Osteoblast (primary cell): ENCODE measurements around the gene RAB36. TPM values are rescaled to one million over a fixed set of nuclear protein-coding genes. Genes with fewer than 3 reads are reported as not detected.

Experiments used
- DNase-seq: peaks from one replicate; pipeline ENCODE4 v3.0.0; 2011; ENCODE audit warnings: low spot score, mixed read lengths; ENCODE audit not compliant: insufficient read length; ENCODE audit errors: missing footprints
- H2AFZ ChIP-seq: 2 replicates; pipeline ENCODE4 v1.6.0; 2011; ENCODE audit warnings: mild to moderate bottlenecking, low read length
- H3K27ac ChIP-seq: 2 replicates; pipeline ENCODE4 v1.5.1; 2011; ENCODE audit warnings: mild to moderate bottlenecking, low read depth, low read length, moderate library complexity
- H3K27me3 ChIP-seq: 2 replicates; pipeline ENCODE4 v1.6.0; 2012; ENCODE audit warnings: mild to moderate bottlenecking, control low read depth, inconsistent platforms, low read length, moderate library complexity; ENCODE audit not compliant: insufficient read depth
- H3K36me3 ChIP-seq: 2 replicates; pipeline ENCODE4 v1.5.1; 2011; ENCODE audit warnings: mild to moderate bottlenecking, low read length, control low read depth, moderate library complexity; ENCODE audit not compliant: insufficient read depth
- H3K4me1 ChIP-seq: 2 replicates; pipeline ENCODE4 v1.5.1; 2011; ENCODE audit warnings: mild to moderate bottlenecking, low read length, control low read depth, moderate library complexity; ENCODE audit not compliant: insufficient read depth
- H3K4me2 ChIP-seq: 2 replicates; pipeline ENCODE4 v1.6.0; 2011; ENCODE audit warnings: mild to moderate bottlenecking, low read length; ENCODE audit not compliant: insufficient read depth
- H3K4me3 ChIP-seq: fragments of 200-600 bp; sonication (generic); 3 replicates; pipeline ENCODE4 v1.5.1; 2012; ENCODE audit warnings: mild to moderate bottlenecking, low read length, inconsistent platforms; ENCODE audit not compliant: insufficient read depth
- H3K79me2 ChIP-seq: 2 replicates; pipeline ENCODE4 v1.6.0; 2012; ENCODE audit warnings: mild to moderate bottlenecking, low read length, control low read depth, inconsistent platforms; ENCODE audit not compliant: insufficient read depth
- H3K9me3 ChIP-seq: 2 replicates; pipeline ENCODE4 v1.5.1; 2011; ENCODE audit warnings: low read depth, low read length, control low read depth
- H4K20me1 ChIP-seq: 2 replicates; pipeline ENCODE4 v1.6.0; 2012; ENCODE audit warnings: mild to moderate bottlenecking, low read length, control low read depth; ENCODE audit not compliant: insufficient read depth
- CTCF ChIP-seq: IDR thresholded peaks from 2 replicates; pipeline ENCODE4 v1.5.1; 2011; ENCODE audit warnings: mild to moderate bottlenecking, low read depth, low read length, moderate library complexity; ENCODE audit errors: extremely low read depth
- total RNA-seq: library from RNA; depleted of rRNA; stranded (reverse); fragments of >200 nt; gene quantifications from 2 replicates; pipeline ENCODE4 v1.2.3, GENCODE V29; 2012

RAB36 gene
- total RNA-seq, 1 donor: 7.6 TPM

GRCh38 chr22:23126165-23127054, 18.9 kb upstream of the RAB36 start:
- Histone ChIP-seq H3K27me3 (no peaks in the 10 kb centered on the region), H3K4me2 (no peak overlapping the region), H3K27ac (no peak overlapping the region), H3K9me3 (no peaks in the 10 kb centered on the region), H3K79me2 (no peaks in the 10 kb centered on the region), H2AFZ (no peak overlapping the region), H3K36me3 (no peaks in the 10 kb centered on the region), H3K4me3 (no peak overlapping the region), H4K20me1 (no peaks in the 10 kb centered on the region), H3K4me1 (no peaks in the 10 kb centered on the region)
- no peak for TF ChIP-seq CTCF
- DNase-seq: peak; percentile 65

GRCh38 chr22:23127055-23127756, 18.1 kb upstream of the RAB36 start:
- no peaks in the 10 kb centered on the region for H3K4me1 ChIP-seq
- TF ChIP-seq CTCF: no peak

GRCh38 chr22:23127788-23128187, 17.5 kb upstream of the RAB36 start:
- Histone ChIP-seq H3K27me3 (no peaks in the 10 kb centered on the region), H3K36me3 (no peaks in the 10 kb centered on the region), H3K9me3 (no peaks in the 10 kb centered on the region), H3K4me2 (peak overlapping the region; percentile 12), H3K27ac (no peak overlapping the region), H2AFZ (no peak overlapping the region), H4K20me1 (no peaks in the 10 kb centered on the region), H3K79me2 (no peaks in the 10 kb centered on the region), H3K4me3 (no peak overlapping the region), H3K4me1 (no peaks in the 10 kb centered on the region)
- TF ChIP-seq CTCF: no peak
- DNase-seq: peak; percentile 30

More at GRCh38 chr22:23127055-23127756, 18.1 kb upstream of the RAB36 start:
- no peak overlapping the region for H3K4me2 ChIP-seq
- H4K20me1 ChIP-seq: no peaks in the 10 kb centered on the region
- H3K79me2 ChIP-seq: no peaks in the 10 kb centered on the region
- H3K36me3 ChIP-seq: no peaks in the 10 kb centered on the region
- DNase-seq: no peak
- H2AFZ ChIP-seq: no peak overlapping the region
- no peaks in the 10 kb centered on the region for H3K9me3 ChIP-seq
- H3K27ac ChIP-seq: no peak overlapping the region
- no peaks in the 10 kb centered on the region for H3K27me3 ChIP-seq
- H3K4me3 ChIP-seq: no peak overlapping the region
